ENCODE results near the gene UBXN4.

UBXN4 gene

DNA sequence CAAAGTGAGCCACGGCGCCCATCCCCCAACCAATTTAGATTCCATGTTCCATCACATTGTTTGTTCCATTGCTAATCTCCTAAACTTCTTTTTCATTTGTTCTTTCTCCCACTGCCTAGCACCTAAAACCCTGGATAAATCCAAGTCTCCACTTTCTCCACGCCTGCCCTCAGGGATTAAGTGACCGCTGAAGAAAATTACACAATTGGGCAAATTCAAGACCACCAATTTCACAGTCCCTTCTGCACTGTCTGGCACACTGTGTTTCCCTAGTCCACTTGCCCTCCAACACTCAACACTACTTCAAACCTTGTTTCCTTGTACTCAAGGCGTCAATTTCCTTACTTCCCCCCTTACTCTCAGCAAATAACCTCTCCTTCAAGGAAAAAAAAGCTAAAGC is 5.1 kb upstream of the UBXN4 start:
- H3K36me3 ChIP-seq (ENCODE audit: control insufficient read depth, insufficient read depth, low read length): no peaks in the 10 kb centered on the region
- H3K9me3 ChIP-seq (ENCODE audit: control insufficient read depth, low read length): no peaks in the 10 kb centered on the region
- no peaks in the 10 kb centered on the region for H3K4me1 ChIP-seq (ENCODE audit: control insufficient read depth, insufficient read depth, low read length)
- H3K4me3 ChIP-seq (ENCODE audit: low read length): no peak overlapping the region
- H3K27me3 ChIP-seq (ENCODE audit: control insufficient read depth, insufficient read depth, low read length): no peaks in the 10 kb centered on the region
- H3K9ac ChIP-seq (ENCODE audit: low read length): no peak overlapping the region

DNA sequence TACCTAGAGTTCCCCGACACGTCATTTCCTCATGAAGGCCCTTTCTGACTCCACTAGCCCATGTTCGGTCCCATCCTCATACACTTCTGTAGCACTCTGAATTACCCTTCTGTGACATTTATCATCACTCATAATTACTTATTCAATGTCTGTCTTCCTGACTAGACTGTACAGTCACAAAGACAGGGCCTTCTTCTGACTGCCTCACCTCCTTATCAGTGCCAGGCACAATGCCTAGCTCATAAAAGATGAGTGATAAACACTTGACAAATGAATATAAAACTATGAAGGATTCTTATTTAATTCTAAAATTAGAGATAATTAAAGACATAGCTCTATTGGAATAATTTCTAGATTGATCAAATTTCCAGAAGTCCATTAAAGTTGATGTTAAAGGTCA is 1.4 kb upstream of the UBXN4 start:
- no peak overlapping the region for H3K9ac ChIP-seq (ENCODE audit: low read length)
- no peaks in the 10 kb centered on the region for H3K27me3 ChIP-seq (ENCODE audit: control insufficient read depth, insufficient read depth, low read length)
- H3K4me3 ChIP-seq (ENCODE audit: low read length): no peak overlapping the region
- H3K9me3 ChIP-seq (ENCODE audit: control insufficient read depth, low read length): no peaks in the 10 kb centered on the region
- no peaks in the 10 kb centered on the region for H3K4me1 ChIP-seq (ENCODE audit: control insufficient read depth, insufficient read depth, low read length)
- no peaks in the 10 kb centered on the region for H3K36me3 ChIP-seq (ENCODE audit: control insufficient read depth, insufficient read depth, low read length)

DNA sequence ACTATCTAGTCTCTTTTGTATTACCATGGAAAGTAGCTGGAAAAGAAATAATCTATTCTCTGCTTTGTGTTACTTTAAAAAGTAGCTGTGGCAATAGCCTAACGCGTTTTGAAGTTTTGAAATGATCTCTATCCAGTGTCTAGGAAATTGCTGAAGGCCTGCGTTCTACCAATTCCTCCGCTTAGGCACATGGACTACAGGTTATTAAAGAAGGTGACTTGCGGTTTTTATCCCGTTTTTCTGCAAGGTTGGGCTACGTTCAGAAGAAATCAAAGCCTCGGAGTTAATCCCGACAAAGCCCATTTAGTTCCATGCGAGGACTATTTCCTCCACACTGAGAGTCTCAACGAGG is 636 bp upstream of the UBXN4 start:
- Histone ChIP-seq H3K4me3 (ENCODE audit: low read length) (no peak overlapping the region), H3K9ac (ENCODE audit: low read length) (peak overlapping the region; percentile 100), H3K27me3 (ENCODE audit: control insufficient read depth, insufficient read depth, low read length) (no peaks in the 10 kb centered on the region), H3K9me3 (ENCODE audit: control insufficient read depth, low read length) (no peaks in the 10 kb centered on the region), H3K4me1 (ENCODE audit: control insufficient read depth, insufficient read depth, low read length) (no peaks in the 10 kb centered on the region), H3K36me3 (ENCODE audit: control insufficient read depth, insufficient read depth, low read length) (no peaks in the 10 kb centered on the region)

DNA sequence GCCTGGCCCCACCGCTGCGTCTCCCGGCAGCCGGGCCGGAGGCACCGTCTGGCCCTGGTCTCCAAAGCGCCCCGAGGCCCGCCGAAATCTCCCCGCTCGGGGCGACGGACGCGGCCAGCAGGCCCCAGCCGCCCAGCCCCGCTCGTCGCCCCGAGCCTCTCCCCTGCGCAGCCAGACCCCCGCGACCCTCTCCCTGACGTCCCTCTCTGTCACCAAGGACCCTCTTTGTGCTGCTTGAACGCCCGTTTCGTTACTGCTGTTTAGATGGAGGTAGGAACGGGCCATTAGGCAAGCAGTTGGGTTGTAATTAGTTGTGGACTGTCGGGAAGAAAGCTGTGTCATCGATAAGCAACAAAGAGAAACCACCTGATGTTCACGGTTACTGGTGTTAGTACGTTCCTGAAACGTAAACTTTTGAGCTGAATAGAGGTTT is 686 bp downstream of the UBXN4 start:
- peak overlapping the region; percentile 100 for H3K9ac ChIP-seq (ENCODE audit: low read length)
- H3K4me3 ChIP-seq (ENCODE audit: low read length): peak overlapping the region; percentile 92
- no peaks in the 10 kb centered on the region for H3K9me3 ChIP-seq (ENCODE audit: control insufficient read depth, low read length)
- H3K4me1 ChIP-seq (ENCODE audit: control insufficient read depth, insufficient read depth, low read length): no peaks in the 10 kb centered on the region
- H3K27me3 ChIP-seq (ENCODE audit: control insufficient read depth, insufficient read depth, low read length): no peaks in the 10 kb centered on the region
- no peaks in the 10 kb centered on the region for H3K36me3 ChIP-seq (ENCODE audit: control insufficient read depth, insufficient read depth, low read length)

DNA sequence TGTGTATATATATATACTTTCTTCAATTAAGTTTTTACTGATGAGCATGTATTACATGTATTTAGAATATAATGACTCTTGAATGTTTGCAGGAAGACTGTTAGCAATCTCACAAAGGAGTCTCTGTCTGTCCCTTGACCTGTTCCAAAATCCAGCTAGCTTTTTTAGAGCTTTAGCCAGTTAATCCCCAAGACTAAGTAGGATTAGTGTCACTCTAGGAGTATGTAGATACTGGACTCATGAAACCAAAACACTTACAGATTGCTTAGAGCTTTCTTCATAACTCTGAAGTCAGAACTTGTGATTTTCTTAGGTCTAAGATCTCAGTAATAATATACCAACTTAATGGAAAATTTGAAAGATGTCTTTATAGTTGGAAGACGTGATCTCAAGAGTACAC is 2.2 kb downstream of the UBXN4 start:
- Histone ChIP-seq H3K9me3 (ENCODE audit: control insufficient read depth, low read length) (no peaks in the 10 kb centered on the region), H3K4me1 (ENCODE audit: control insufficient read depth, insufficient read depth, low read length) (no peaks in the 10 kb centered on the region), H3K36me3 (ENCODE audit: control insufficient read depth, insufficient read depth, low read length) (no peaks in the 10 kb centered on the region), H3K27me3 (ENCODE audit: control insufficient read depth, insufficient read depth, low read length) (no peaks in the 10 kb centered on the region), H3K9ac (ENCODE audit: low read length) (no peak overlapping the region), H3K4me3 (ENCODE audit: low read length) (no peak overlapping the region)

DNA sequence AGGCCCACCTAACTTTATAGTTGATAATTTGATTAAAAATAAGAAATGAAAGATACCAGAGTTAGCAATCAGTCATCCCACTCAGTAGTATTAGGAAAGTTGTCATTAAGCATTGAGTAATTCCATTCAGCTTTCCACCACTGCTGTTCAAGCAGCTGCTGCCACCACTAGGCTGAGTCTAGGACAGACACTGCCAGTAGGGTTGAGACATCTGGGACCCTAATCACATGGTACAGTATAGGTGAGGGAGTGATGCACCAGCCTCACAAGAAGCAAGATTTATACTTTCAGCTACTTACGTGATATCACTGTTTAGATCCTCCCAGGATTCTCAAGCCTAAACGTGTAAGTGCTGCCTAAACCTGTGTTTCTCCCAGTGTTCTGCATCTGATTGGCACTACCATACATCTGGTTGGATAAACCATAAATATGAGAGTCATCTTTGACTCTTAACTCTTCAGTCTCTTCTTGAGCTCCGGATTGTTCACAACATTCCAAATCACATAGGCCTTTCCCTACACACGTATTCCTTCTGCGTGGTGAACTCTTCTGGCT is 3.2 kb downstream of the UBXN4 start:
- Histone ChIP-seq H3K4me1 (ENCODE audit: control insufficient read depth, insufficient read depth, low read length) (no peaks in the 10 kb centered on the region), H3K4me3 (ENCODE audit: low read length) (no peak overlapping the region), H3K36me3 (ENCODE audit: control insufficient read depth, insufficient read depth, low read length) (no peaks in the 10 kb centered on the region), H3K9me3 (ENCODE audit: control insufficient read depth, low read length) (no peaks in the 10 kb centered on the region), H3K9ac (ENCODE audit: low read length) (no peak overlapping the region), H3K27me3 (ENCODE audit: control insufficient read depth, insufficient read depth, low read length) (no peaks in the 10 kb centered on the region)

DNA sequence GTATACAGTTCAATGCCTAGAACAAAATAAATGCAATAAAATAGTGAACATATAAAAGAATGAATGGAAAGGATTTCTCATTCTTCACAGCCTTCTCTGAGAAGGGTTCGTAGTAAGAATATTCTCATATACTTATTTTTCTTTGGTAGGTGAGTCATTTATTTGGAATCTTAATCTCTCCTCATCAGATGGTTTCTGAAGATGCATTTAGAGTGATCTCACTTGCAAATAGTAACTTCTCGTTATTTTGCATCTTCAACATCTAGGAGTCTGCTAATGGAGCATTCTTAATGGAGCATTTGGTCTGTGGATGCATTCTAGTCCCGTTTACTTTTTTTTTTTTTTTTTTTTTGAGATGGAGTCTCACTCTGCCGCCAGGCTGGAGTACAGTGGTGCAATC is 3.9 kb downstream of the UBXN4 start:
- Histone ChIP-seq H3K36me3 (ENCODE audit: control insufficient read depth, insufficient read depth, low read length) (no peaks in the 10 kb centered on the region), H3K9ac (ENCODE audit: low read length) (no peak overlapping the region), H3K4me3 (ENCODE audit: low read length) (no peak overlapping the region), H3K27me3 (ENCODE audit: control insufficient read depth, insufficient read depth, low read length) (no peaks in the 10 kb centered on the region), H3K9me3 (ENCODE audit: control insufficient read depth, low read length) (no peaks in the 10 kb centered on the region), H3K4me1 (ENCODE audit: control insufficient read depth, insufficient read depth, low read length) (no peaks in the 10 kb centered on the region)

DNA sequence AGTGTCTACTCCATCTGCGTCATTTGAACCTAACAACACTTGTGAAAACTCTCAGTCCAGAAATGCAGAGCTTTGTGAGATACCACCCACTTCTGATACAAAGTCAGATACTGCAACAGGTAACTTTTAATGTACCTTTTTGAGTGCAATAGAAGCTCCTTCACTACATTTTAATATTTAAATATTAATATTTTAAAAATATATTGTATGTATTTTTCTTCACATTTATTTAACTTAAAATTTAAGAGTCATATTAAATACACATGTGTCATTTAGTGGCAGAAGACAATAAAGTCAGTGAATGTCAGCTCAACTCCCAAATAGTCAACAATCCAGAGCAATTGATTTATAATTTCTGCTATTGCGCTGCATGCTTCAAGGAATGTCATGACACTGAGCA is 13.9 kb downstream of the UBXN4 start:
- H3K27me3 ChIP-seq (ENCODE audit: control insufficient read depth, insufficient read depth, low read length): no peaks in the 10 kb centered on the region
- peaks cover 8% of the 10 kb centered on the region for H3K36me3 ChIP-seq (ENCODE audit: control insufficient read depth, insufficient read depth, low read length)
- no peaks in the 10 kb centered on the region for H3K4me1 ChIP-seq (ENCODE audit: control insufficient read depth, insufficient read depth, low read length)
- H3K4me3 ChIP-seq (ENCODE audit: low read length): no peak overlapping the region
- H3K9ac ChIP-seq (ENCODE audit: low read length): no peak overlapping the region
- H3K9me3 ChIP-seq (ENCODE audit: control insufficient read depth, low read length): no peaks in the 10 kb centered on the region

DNA sequence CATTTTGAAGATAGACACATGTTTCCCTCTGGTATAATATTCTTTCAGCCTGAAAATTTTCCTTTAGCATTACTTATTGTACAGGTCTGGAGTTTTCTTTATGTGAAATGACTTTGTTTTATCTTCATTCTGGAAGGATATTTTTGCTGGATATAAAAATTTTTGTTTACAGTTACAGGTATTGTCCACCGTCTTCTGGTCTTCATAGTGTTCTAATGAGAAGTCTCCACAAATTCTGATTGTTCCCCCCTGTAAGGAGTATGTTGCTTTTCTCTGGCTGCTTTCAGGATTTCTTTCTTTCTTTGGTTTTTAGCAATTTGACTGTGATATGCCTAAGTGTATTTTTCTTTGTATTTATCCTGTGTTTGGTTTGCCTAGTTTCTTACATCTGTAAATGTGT is 15.0 kb downstream of the UBXN4 start:
- H3K4me1 ChIP-seq (ENCODE audit: control insufficient read depth, insufficient read depth, low read length): no peaks in the 10 kb centered on the region
- H3K36me3 ChIP-seq (ENCODE audit: control insufficient read depth, insufficient read depth, low read length): peaks cover 14% of the 10 kb centered on the region
- no peak overlapping the region for H3K9ac ChIP-seq (ENCODE audit: low read length)
- no peaks in the 10 kb centered on the region for H3K9me3 ChIP-seq (ENCODE audit: control insufficient read depth, low read length)
- H3K4me3 ChIP-seq (ENCODE audit: low read length): no peak overlapping the region
- H3K27me3 ChIP-seq (ENCODE audit: control insufficient read depth, insufficient read depth, low read length): no peaks in the 10 kb centered on the region

DNA sequence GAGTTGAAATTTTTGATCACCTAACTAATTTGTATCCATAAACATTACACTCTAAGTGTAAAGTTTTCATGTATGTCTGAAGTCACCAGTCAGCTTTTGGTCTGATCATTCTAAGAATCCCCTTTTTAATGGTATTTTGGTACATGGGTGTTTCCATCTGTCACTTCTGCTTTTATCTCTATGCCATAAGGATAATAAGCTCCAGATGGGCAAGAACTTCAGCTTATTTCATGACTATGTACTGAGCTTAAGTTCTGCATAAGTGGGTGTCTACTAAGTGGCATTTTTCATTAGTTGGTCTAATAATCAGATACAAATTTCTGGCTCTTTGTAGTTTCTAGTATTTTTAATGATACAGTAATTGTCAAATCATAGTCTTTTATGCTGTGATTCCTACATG is 20.4 kb downstream of the UBXN4 start:
- H3K27me3 ChIP-seq (ENCODE audit: control insufficient read depth, insufficient read depth, low read length): no peaks in the 10 kb centered on the region
- H3K4me1 ChIP-seq (ENCODE audit: control insufficient read depth, insufficient read depth, low read length): no peaks in the 10 kb centered on the region
- no peak overlapping the region for H3K9ac ChIP-seq (ENCODE audit: low read length)
- H3K4me3 ChIP-seq (ENCODE audit: low read length): no peak overlapping the region
- H3K36me3 ChIP-seq (ENCODE audit: control insufficient read depth, insufficient read depth, low read length): peaks cover 14% of the 10 kb centered on the region
- no peaks in the 10 kb centered on the region for H3K9me3 ChIP-seq (ENCODE audit: control insufficient read depth, low read length)

DNA sequence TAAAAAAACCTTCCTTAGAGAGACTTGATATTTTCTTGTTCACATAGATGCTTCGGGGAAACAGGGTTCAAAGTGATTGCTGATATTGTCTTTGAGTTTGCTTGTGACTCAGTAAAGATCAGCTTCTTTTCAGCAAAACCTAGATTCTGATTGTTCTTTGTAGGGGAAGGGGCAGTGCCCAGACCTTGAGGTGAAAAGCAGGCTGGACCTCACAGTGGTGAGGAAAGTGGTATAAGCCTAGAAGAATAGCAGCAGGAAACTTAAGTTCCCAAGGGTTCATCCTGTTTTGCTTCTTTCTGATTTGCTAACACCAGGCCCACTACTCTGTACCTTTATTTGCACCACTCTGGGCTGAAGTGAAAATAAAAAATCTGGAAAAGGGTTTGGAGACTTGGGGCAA is 20.9 kb downstream of the UBXN4 start:
- Histone ChIP-seq H3K27me3 (ENCODE audit: control insufficient read depth, insufficient read depth, low read length) (no peaks in the 10 kb centered on the region), H3K36me3 (ENCODE audit: control insufficient read depth, insufficient read depth, low read length) (peaks cover 11% of the 10 kb centered on the region), H3K9ac (ENCODE audit: low read length) (no peak overlapping the region), H3K4me1 (ENCODE audit: control insufficient read depth, insufficient read depth, low read length) (no peaks in the 10 kb centered on the region), H3K4me3 (ENCODE audit: low read length) (no peak overlapping the region), H3K9me3 (ENCODE audit: control insufficient read depth, low read length) (no peaks in the 10 kb centered on the region)

DNA sequence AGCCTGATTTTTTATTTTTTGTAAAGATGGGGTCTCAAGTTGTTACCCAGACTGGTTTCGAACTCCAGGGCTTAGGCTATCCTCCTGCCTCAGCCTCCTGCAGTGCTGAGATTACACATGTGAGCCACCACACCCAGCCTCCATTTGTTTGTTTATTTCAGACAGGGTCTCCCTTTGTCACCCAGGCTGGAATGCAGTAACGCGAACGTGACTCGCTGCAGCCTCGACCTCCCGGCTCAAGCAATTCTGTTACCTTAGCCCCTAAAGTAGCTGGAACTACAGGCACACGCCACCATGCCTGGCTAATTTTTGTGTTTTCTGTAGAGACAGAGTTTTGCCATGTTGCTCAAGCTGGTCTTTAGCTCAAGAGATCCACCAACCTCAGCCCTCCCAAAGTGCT is 27.2 kb downstream of the UBXN4 start:
- no peak overlapping the region for H3K9ac ChIP-seq (ENCODE audit: low read length)
- no peaks in the 10 kb centered on the region for H3K9me3 ChIP-seq (ENCODE audit: control insufficient read depth, low read length)
- H3K4me1 ChIP-seq (ENCODE audit: control insufficient read depth, insufficient read depth, low read length): no peaks in the 10 kb centered on the region
- H3K4me3 ChIP-seq (ENCODE audit: low read length): no peak overlapping the region
- H3K36me3 ChIP-seq (ENCODE audit: control insufficient read depth, insufficient read depth, low read length): peaks cover 5% of the 10 kb centered on the region
- no peaks in the 10 kb centered on the region for H3K27me3 ChIP-seq (ENCODE audit: control insufficient read depth, insufficient read depth, low read length)

DNA sequence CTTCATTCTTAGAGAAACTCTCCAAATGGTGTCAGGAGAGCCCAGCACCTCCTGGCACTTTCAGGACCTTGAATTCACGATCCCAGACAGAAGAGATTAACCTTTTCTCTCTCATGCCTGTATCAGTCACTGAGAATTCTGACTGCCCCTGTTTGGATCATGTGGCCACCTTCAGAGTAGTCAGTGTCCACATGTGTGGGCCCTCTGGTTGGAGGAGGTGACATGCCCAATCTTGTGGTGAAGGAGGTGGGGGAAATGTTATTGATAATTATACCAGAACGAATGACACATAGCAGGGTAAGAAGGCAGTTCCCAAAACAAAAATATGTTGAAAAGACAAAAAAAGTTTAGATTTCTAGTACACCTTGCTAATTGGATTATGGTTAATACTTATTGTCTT is 31.7 kb downstream of the UBXN4 start:
- no peaks in the 10 kb centered on the region for H3K27me3 ChIP-seq (ENCODE audit: control insufficient read depth, insufficient read depth, low read length)
- H3K4me1 ChIP-seq (ENCODE audit: control insufficient read depth, insufficient read depth, low read length): no peaks in the 10 kb centered on the region
- H3K9ac ChIP-seq (ENCODE audit: low read length): no peak overlapping the region
- no peaks in the 10 kb centered on the region for H3K9me3 ChIP-seq (ENCODE audit: control insufficient read depth, low read length)
- no peak overlapping the region for H3K4me3 ChIP-seq (ENCODE audit: low read length)
- H3K36me3 ChIP-seq (ENCODE audit: control insufficient read depth, insufficient read depth, low read length): peaks cover 8% of the 10 kb centered on the region

Measured in mucosa of stomach (tissue), 1 donor.